Raji (cell line): Measurements from ENCODE around the gene KRT32.

ENCODE experiments used
- POLR2A ChIP-seq: IDR thresholded peaks from 2 replicates; pipeline ENCODE4 v1.6.1; 2011; ENCODE audit warnings: low read depth, low read length, control low read depth; ENCODE audit not compliant: insufficient read depth

Gene KRT32

GRCh38 chr17:41483991-41484826, 17.0 kb upstream of the KRT32 start:
- no peak for TF ChIP-seq POLR2A

DNA sequence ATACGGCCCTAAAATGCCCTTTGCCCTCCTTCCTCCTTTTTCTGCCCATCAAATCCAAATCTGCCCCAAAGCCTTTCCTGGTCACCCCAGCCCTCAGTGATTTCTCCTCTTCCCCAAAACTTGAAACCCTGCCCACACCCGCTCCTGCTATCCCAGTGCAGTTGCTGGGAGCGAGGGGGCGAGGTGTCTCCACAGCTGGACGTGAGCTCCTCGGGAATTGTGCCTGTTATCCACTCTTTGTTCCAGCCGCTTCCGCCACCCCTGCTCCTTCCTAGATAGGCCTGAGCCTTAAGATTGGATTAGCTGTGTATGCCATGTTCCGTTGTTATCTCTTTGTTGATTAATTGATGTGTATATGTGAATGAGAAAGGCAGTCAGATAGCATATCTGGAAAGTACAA, 16.3 kb upstream of the KRT32 start:
- TF ChIP-seq POLR2A, result no peak

DNA sequence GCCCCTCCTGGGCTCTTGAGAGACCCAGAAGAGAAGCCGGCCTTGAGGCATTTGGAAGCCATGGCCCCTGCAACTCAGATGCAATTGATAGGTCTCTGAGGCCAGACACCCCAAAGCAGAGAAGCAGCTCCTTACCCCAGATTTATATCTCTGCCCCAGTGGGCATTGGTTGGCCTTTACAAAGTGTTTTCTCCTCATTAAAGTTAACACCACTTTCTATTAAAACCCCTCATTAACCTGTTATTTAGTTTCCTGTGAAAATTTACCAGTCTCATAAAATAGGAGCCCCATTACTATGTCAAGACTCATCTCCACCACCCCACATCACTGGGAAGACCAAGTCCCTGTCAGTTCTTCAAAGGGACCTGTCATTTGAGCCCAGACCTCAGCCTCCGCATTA, 13.8 kb upstream of the KRT32 start, which contains the start of gene KRT35:
Gene KRT35, minus strand, starts transcription at position 116 of the 400 bp plus-strand sequence. Its CDS starts 54 bp downstream, at position 62.
- TF ChIP-seq POLR2A, result no peak

- no peak for TF ChIP-seq POLR2A
Observed at GRCh38 chr17:41480581-41480980, 13.4 kb upstream of the KRT32 start.

DNA sequence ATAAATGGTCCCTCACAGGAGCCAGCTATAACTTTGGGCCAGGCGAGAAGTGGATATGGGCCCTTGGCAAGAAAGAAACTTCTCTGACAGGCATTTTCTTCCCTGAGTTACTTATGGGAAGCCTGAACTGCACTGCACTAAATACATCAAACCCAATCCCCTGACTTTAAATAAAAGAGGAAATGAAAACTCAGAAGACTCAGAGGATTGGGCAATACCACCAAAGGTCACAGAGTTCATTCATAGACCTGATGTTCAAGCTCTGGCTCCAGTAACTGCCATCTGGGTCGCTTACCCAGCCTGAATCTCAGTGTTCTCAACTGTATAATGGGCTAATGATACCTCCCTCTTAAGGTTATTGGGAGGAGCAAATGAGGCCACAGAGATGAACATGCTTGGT, 12.9 kb upstream of the KRT32 start:
- TF ChIP-seq POLR2A, result no peak

DNA sequence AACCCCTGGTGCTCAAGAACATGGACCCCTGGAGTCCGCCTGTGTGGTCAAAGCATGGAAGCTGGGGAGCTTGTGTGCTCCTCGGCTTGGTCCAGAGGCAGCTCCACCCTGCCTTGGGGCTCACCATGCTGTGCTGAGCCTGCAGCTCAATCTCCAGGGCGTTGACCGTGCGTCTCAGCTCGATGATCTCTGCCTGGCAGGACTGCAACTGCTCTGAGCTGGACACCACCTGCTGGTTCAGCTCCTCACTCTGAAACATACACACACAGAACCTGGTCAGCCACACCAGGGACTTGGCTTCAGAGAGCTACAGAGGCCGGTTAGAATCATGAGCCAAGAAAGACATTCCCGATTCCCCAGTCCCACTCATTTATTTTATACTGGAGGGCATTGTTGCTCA, 11.1 kb upstream of the KRT32 start:
- TF ChIP-seq POLR2A, result no peak

GRCh38 chr17:41476866-41477815, 10.0 kb upstream of the KRT32 start:
- TF ChIP-seq POLR2A, result no peak

- no peak for TF ChIP-seq POLR2A
Observed at GRCh38 chr17:41475421-41475820, 8.2 kb upstream of the KRT32 start.

DNA sequence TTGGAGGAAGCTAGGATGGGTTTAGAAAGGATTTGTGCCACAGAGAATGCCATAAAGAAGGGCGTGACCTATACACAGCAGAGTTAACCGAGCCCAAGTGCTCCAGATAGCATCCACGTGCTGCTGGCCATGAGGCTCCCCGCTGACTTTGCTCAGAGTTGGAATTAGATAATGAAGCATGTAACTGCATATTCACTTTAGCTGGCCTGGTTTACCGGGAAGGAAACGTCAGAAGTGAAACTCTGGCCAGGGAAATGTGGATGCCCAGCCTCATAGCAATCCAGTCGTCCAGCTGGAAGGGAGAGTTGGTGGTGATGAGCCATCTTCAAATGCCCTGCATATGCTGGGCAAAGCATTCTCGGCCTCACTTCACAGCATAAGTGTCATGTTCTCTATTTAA, 7.7 kb upstream of the KRT32 start:
- no peak for TF ChIP-seq POLR2A

DNA sequence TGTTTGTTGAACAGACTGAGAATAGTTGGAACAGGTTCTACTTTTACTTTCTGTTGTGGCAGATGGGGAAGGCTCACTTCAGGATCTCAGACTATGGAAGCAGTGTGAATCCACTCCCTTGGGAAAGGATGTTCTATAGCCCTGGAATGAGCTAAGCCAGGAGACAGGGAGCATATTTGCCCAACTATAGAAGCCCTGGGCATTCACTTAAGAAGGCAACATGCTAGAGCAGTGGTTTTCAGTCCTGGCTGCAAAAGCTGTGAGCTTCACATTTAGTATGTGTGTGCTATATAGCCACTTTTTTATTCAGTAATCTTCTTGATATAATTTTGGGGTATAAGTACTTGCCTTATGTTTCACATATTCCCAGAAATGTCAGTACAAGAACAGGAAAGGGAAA, 1.2 kb upstream of the KRT32 start:
- no peak for TF ChIP-seq POLR2A

DNA sequence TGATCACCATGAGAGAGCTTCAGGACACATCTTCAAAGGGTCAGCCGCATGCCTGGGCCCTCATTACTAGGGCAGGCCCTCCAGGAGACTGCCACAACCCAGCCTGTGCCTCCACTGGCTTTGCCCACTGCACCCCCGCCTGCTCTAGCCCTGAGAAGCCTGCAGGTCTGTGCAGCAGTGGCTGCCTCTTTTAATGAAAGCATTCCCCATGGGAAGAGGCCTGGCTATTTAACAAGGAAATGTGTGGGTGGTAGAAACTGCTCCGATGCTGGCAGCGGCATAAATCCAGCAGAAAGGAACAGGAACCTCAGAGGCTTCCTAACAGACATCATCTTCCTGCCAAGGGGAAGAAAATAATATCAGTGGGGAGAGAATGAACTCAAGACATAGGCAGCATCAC, 375 bp upstream of the KRT32 start:
- no peak for TF ChIP-seq POLR2A

DNA sequence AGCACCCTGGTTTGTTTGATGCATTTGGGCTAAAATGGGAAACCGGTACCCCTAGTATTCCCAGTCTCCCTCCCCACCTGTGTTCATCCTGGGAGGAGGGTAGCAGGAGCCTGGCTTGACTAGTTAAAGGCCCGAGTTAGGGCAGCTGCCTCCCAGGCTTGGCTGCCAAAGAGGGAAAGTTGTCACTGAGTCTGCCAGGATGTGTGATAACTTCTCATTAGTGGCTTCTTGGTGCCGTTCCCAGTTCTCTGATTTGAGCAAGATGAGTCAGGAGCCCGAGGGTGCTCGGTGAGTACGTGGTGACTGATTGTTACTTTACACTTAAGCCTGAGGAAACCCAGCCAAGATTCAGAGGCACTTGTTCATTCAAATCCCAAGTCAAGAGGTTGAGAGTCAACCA, 2.5 kb downstream of the KRT32 start:
- TF ChIP-seq POLR2A, result no peak

GRCh38 chr17:41464173-41464572, 3.0 kb downstream of the KRT32 start:
- TF ChIP-seq POLR2A, result no peak

- no peak for TF ChIP-seq POLR2A
Observed at GRCh38 chr17:41463746-41464145, 3.4 kb downstream of the KRT32 start.

GRCh38 chr17:41462705-41463104, 4.5 kb downstream of the KRT32 start:
- no peak for TF ChIP-seq POLR2A

DNA sequence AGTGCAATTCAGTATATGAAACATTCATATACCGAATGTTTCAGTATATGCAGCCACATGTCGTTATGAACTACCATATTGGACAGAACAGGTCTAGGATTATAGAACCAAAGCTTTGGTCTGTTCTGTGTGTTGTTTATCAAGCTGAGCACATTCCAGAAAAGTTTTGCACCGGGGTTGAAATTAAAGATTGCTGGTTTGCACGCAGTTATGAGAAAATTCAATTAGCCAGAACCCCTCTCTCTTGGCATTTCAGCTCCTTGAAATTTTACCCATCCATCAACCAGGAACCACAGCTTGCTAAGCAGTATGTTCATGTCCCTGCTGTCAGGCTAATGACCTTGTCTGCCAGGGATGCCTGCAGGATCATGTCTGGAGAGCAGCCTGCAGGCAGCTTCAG, 9.5 kb downstream of the KRT32 start:
- no peak for TF ChIP-seq POLR2A
